ENCODE results near the gene CCDC32. TPM values are rescaled to one million over a fixed set of nuclear protein-coding genes. Genes with fewer than 3 reads are reported as not detected.

The CCDC32 gene
- total RNA-seq, 2 experiments from 2014 or later: 20.9 to 21.3 TPM

DNA sequence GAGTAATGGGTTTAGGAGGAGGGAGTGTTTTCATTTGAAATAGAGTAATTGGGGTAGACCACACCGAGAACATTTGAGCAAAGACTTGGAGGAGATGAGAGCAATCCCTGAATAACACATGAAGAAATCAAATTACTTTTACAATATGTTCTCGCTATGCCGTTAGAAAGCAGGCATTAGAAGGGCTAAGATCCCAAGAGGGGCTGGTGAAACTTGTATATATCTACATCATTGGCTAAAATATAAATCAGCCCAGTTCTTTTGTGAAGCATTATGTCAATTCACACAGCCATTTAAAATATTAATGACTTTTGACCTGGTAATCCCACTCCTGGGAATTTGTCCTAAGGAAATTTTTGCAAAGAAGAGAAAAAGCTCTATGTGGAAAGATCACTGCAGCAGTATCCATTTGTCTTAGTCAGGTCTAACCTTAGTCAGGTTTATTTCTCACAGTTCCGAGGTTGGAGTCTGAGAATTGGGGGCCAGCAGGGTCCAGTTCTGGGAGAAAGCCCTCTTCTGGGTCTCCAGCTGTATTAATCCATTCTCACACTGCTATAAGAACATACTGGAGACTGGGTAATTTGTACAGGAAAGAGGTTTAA is 31.0 kb downstream of the CCDC32 start:
- no peak for DNase-seq
- TF ChIP-seq, protein P1, sequence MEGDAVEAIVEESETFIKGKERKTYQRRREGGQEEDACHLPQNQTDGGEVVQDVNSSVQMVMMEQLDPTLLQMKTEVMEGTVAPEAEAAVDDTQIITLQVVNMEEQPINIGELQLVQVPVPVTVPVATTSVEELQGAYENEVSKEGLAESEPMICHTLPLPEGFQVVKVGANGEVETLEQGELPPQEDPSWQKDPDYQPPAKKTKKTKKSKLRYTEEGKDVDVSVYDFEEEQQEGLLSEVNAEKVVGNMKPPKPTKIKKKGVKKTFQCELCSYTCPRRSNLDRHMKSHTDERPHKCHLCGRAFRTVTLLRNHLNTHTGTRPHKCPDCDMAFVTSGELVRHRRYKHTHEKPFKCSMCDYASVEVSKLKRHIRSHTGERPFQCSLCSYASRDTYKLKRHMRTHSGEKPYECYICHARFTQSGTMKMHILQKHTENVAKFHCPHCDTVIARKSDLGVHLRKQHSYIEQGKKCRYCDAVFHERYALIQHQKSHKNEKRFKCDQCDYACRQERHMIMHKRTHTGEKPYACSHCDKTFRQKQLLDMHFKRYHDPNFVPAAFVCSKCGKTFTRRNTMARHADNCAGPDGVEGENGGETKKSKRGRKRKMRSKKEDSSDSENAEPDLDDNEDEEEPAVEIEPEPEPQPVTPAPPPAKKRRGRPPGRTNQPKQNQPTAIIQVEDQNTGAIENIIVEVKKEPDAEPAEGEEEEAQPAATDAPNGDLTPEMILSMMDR (IDR thresholded peaks at IDR 0.05): no peak
- Mint-ChIP-seq H3K4me3 (no peak overlapping the region), H3K27me3 (no peaks in the 10 kb centered on the region), H3K9me3 (no peaks in the 10 kb centered on the region), H3K36me3 (ENCODE audit: low read depth) (no peaks in the 10 kb centered on the region), H3K27ac (no peak overlapping the region), H3K4me1 (ENCODE audit: low read depth) (no peaks in the 10 kb centered on the region)
- H3K9me3 ChIP-seq (ENCODE audit: control insufficient read depth in 1 of 2, insufficient read depth in 1 of 2, low read length in 2 of 2): no peaks in the 10 kb centered on the region
- POLR2A ChIA-PET: no interaction called here
- CTCF ChIA-PET: no interaction called here
- no peaks in the 10 kb centered on the region for H3K36me3 ChIP-seq (ENCODE audit: insufficient read depth, low read length)
- no peaks in the 10 kb centered on the region for H3K4me1 ChIP-seq (ENCODE audit: insufficient read depth, low read length)
- no peak for ATAC-seq (ENCODE audit: poor library complexity)
- no peak overlapping the region for H3K27ac ChIP-seq (ENCODE audit: low read depth in 1 of 2, low read length in 2 of 2)
- H3K27me3 ChIP-seq (ENCODE audit: control insufficient read depth in 1 of 2, insufficient read depth in 2 of 2, low read length in 2 of 2): no peaks in the 10 kb centered on the region
- no peak overlapping the region for H3K4me3 ChIP-seq (ENCODE audit: low read length)
- intact Hi-C loops (cut with DNase I, micrococcal nuclease): no loop called here

DNA sequence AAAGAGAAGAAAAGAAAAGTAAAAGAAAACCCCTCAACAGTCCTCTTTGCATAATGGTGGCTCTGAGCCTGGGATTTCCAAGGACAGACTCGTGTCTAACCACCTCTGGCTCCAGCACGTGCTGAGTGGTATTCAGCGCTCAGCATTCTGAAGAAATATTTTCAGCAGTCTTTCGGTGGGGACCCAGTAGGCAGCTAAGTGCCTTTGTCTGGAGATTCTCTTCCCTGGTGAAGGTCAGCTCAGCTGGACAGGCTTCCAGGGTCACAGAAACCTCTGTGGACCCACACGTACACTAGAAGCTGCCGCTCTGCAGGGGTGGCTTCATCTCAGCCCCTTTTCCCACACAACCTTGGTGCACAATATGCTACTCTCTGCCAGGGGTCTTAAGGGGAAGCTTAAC is 36.0 kb downstream of the CCDC32 start:
- H3K27me3 ChIP-seq (ENCODE audit: control insufficient read depth in 1 of 2, insufficient read depth in 2 of 2, low read length in 2 of 2): no peaks in the 10 kb centered on the region
- Mint-ChIP-seq H3K9me3 (no peaks in the 10 kb centered on the region), H3K36me3 (ENCODE audit: low read depth) (no peaks in the 10 kb centered on the region), H3K27me3 (no peaks in the 10 kb centered on the region), H3K4me3 (no peak overlapping the region), H3K4me1 (ENCODE audit: low read depth) (no peaks in the 10 kb centered on the region), H3K27ac (no peak overlapping the region)
- no peak for ATAC-seq (ENCODE audit: poor library complexity)
- H3K4me3 ChIP-seq (ENCODE audit: low read length): no peak overlapping the region
- ChIA-PET CTCF (no interaction called here), POLR2A (no interaction called here)
- TF ChIP-seq, protein P1 (IDR thresholded peaks at IDR 0.05): no peak
- H3K36me3 ChIP-seq (ENCODE audit: insufficient read depth, low read length): no peaks in the 10 kb centered on the region
- H3K27ac ChIP-seq (ENCODE audit: low read depth in 1 of 2, low read length in 2 of 2): no peak overlapping the region
- intact Hi-C loops (cut with DNase I, micrococcal nuclease): no loop called here
- no peaks in the 10 kb centered on the region for H3K4me1 ChIP-seq (ENCODE audit: insufficient read depth, low read length)
- DNase-seq: no peak
- H3K9me3 ChIP-seq (ENCODE audit: control insufficient read depth in 1 of 2, insufficient read depth in 1 of 2, low read length in 2 of 2): no peaks in the 10 kb centered on the region

DNA sequence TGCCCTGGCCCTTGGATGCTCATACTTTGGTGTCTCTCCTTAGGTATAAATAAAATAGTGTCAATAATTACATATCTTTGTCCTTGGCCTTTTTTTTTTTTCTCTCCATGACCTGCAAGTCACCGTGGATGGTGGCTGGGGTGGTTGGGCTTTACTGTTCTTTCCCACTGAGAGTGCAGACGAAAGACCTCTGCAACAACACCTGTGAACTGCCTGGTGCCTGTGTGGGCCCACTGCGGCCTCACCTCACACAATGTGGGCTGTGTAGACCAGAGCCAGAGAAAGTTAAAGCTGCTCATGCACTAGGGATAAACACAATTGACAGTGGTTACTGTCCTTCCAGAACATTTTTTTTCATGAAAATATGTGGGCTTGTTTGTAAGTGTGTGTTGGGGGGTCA is 39.0 kb downstream of the CCDC32 start:
- H3K27ac Mint-ChIP-seq: no peak overlapping the region
- no peak overlapping the region for H3K4me3 ChIP-seq (ENCODE audit: low read length)
- no peaks in the 10 kb centered on the region for H3K4me1 ChIP-seq (ENCODE audit: insufficient read depth, low read length)
- POLR2A ChIA-PET: no interaction called here
- H3K27me3 ChIP-seq (ENCODE audit: control insufficient read depth in 1 of 2, insufficient read depth in 2 of 2, low read length in 2 of 2): no peaks in the 10 kb centered on the region
- H3K9me3 Mint-ChIP-seq: no peaks in the 10 kb centered on the region
- H3K4me3 Mint-ChIP-seq: no peak overlapping the region
- no peak for DNase-seq
- TF ChIP-seq, protein P1 (IDR thresholded peaks at IDR 0.05): no peak
- H3K27ac ChIP-seq (ENCODE audit: low read depth in 1 of 2, low read length in 2 of 2): no peak overlapping the region
- intact Hi-C loops (cut with DNase I, micrococcal nuclease): no loop called here
- H3K4me1 Mint-ChIP-seq (ENCODE audit: low read depth): no peaks in the 10 kb centered on the region
- CTCF ChIA-PET: no interaction called here
- H3K27me3 Mint-ChIP-seq: no peaks in the 10 kb centered on the region
- H3K9me3 ChIP-seq (ENCODE audit: control insufficient read depth in 1 of 2, insufficient read depth in 1 of 2, low read length in 2 of 2): no peaks in the 10 kb centered on the region
- no peaks in the 10 kb centered on the region for H3K36me3 Mint-ChIP-seq (ENCODE audit: low read depth)
- ATAC-seq (ENCODE audit: poor library complexity): no peak
- H3K36me3 ChIP-seq (ENCODE audit: insufficient read depth, low read length): no peaks in the 10 kb centered on the region

Measured in CD4-positive, alpha-beta T cell (primary cell).